Subcutaneous adipose tissue (tissue), 4 donors: ENCODE data around the gene GKAP1. TPM values are rescaled to one million over a fixed set of nuclear protein-coding genes. Genes with fewer than 3 reads are reported as not detected.

Experiments
- total RNA-seq, 4 donors: library from RNA; depleted of rRNA; stranded (reverse); fragments of >200 nt; gene quantifications; one replicate each; pipeline ENCODE4 v1.1.0, GENCODE V29; 2016
- TF ChIP-seq, protein P1 (sequence below): fragments of 450-650 bp; IDR thresholded peaks from one replicate; pipeline ENCODE4 v1.5.1; 2016; ENCODE audit warnings: low read depth, mild to moderate bottlenecking, control low read depth, antibody characterized with exemption, moderate library complexity

Gene GKAP1
- total RNA-seq, 4 donors from 2014 or later, result 9.3 to 17.5 (median 15.9) TPM

DNA sequence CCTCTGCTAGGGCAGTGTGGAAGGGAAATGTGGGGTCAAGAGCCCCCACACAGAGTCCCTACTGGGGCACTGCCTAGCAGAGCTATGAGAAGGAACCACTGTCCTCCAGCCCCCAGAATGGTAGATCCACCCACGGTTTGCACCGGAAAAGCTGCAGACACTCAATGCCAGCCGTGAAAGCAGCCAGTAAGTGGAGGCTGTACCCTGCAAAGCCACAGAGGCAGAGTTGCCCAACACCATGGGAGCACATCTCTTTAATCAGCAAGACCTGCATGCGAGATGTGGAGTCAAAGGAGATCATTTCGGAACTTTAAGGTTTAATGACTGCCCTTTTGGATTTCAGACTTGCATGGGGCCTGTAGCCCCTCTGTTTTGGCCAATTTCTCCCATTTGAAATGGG is 52.2 kb downstream of the GKAP1 start:
- TF ChIP-seq, protein P1, sequence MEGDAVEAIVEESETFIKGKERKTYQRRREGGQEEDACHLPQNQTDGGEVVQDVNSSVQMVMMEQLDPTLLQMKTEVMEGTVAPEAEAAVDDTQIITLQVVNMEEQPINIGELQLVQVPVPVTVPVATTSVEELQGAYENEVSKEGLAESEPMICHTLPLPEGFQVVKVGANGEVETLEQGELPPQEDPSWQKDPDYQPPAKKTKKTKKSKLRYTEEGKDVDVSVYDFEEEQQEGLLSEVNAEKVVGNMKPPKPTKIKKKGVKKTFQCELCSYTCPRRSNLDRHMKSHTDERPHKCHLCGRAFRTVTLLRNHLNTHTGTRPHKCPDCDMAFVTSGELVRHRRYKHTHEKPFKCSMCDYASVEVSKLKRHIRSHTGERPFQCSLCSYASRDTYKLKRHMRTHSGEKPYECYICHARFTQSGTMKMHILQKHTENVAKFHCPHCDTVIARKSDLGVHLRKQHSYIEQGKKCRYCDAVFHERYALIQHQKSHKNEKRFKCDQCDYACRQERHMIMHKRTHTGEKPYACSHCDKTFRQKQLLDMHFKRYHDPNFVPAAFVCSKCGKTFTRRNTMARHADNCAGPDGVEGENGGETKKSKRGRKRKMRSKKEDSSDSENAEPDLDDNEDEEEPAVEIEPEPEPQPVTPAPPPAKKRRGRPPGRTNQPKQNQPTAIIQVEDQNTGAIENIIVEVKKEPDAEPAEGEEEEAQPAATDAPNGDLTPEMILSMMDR, result no peak

DNA sequence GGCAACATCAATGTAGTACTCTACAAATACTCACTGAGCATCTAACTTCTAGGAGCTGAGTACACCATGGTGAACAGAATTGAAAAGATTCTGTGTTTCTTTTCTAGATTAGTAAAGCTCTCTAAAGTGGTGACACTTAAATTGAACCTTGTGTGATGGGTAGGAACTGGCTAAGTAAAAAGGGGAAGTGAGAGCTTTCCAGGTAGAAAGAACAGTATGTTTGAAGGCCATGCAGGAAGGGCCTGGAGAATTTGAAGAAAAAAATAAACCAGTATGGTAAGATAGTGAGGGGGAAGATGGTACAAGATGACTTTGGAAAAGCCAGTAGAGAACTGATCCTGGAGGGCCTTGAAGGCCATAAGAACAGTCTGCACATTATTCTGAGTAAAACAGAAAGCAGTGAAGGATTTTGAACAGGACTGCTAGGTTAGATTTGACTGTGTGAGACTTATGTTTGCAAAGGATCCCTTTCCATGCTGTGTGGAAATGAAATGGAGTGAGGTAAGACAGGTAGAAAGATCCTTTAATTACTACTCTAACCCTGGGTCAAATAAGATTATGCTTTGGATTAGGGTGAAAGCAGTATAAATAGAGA is 63.1 kb downstream of the GKAP1 start:
- TF ChIP-seq, protein P1, result no peak

DNA sequence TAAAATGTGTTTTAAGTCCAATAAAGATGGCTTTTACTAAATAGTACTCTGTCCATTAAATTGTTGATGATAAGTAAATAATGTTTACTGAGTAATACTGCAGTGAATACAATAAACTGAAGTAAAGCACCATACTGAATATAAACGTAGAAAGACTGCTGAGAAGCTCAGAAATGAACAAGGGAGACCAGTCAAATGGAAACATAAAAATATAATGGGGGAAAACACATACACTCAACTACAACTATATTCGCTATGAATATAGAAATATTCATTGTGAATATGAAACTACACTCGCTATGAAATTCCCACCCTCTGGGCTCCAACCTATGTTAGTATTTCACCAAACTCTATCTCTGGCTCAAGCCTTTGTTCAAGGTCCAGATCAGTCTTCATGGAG is 67.9 kb downstream of the GKAP1 start:
- TF ChIP-seq, protein P1, result no peak

DNA sequence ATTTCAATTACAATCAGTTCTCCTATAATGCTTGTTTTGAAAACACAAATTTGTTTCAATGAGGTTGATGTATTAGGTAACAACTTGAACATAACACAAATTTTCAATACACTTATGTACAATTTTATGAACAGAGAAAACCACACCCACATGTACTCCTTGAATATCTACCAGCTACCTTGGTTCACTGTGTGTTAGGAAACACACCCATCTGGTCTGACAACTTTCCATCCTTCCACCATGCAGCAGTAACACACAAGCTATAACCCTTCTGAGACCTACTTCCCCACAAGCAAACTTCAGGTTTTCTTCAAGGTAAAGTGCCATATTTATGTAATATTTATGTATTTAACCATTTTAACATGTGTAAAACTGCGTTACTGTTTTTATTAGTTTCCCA is 73.4 kb downstream of the GKAP1 start:
- TF ChIP-seq, protein P1, result no peak

DNA sequence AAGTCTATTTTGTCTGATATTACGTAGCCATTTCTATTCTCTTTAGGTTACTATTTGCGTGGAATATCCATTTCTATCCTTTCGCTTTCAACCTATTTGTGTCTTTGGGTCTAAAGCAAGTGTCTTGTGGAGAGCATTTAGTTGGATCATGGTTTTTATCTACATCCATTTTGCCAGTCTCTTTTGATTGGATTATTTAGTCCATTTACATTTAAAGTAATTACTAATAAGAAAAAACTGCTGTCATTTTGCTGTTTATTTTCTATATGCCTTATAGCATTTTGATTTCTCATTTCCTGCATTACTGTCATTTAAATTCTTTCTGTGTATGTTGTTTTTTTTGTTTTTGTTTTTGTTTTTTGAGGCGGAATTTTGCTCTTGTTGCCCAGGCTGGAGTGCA is 83.8 kb downstream of the GKAP1 start:
- TF ChIP-seq, protein P1, result no peak

DNA sequence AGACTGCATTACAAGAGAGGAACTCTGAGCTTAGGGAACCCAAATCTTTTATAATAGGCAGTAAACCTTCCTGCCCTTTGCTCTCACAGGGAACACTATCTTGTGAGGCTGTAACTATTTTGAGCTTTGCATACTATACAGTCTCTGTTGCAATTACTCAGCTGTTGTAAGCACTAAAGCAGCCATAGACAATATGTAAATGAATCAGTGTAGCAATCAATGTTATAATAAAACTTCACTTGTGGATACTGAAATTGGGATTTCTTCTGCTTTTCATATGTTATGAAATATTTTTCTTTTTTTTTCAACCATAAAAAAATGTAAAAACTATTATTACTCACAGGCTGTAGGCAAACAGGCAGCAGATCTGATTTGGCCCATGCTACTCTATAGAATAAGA is 93.1 kb downstream of the GKAP1 start:
- TF ChIP-seq, protein P1, result no peak

DNA sequence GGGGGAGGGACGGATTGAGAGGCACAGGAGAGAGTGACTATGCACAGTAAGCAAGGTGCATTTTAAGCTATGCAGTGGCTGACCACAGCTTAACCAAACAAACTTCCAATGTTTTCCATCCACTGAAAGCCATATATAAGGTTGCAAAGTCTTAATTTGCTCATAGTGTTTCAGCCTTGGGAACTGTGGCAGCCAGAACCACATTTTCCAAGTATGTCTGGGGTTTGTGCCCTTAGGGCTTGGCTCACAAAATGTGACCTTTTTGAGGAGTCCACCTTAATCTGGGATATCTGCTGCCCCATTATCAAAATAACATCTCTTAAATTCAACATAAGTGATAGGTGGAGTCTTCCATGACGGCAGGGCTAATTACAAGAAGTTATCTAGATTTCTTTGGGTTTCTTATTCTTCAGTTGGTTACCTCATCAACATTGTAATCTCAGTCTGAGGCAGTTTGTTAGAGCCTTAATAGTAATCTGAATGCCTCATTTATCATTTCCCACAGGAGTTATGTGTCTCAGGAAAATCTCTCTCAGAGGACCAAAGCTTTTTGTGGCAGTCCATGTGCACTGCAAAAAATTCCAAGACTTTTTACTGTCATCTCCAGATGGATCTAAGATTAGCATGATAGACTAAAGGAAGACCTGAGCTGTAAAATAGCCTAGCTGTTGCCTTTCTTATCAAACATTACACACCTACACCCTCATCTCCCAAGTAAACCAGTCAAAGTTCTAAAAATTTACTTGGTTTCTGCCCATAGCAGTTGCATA is 94.7 kb downstream of the GKAP1 start:
- TF ChIP-seq, protein P1, result no peak
